COLO829 (cell line): ENCODE measurements around the gene MYO16.

ENCODE experiments used
- DNase-seq: peaks from one replicate; pipeline ENCODE4 v3.0.0; 2012; ENCODE audit warnings: low spot score

The MYO16 gene

DNA sequence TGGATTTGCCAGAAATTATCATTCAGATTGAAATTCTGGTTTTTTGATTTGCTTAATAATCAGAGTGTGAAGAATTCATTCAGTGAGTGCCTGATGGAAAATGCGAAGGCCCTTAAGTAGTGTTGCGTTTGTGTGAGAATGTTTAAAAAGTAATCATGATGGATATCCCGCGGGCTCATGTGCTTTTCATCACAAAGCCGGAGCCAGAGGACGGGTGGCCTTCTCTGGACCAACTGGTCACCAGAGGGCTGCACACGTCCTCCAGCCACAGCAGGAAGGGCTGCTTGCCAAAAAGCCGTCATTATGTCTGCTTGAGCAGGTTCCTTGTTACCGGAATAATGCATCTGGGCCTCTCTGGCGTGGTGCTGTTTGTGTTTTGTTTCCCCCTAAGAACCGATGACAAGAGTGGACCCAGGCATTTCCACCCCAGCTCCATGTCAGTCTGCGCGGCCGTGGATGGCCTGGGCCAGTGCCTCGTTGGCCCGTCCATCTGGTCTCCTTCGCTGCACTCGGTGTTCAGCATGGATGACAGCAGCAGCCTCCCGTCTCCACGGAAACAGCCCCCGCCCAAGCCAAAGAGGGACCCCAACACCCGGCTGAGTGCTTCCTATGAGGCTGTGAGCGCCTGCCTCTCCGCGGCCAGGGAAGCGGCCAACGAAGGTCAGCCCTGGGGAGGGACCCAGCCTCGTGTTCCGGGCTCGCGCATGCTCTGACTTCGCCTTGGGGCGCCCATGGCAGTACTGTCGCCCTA, 497.7 kb downstream of the MYO16 start:
- no peak for DNase-seq

DNA sequence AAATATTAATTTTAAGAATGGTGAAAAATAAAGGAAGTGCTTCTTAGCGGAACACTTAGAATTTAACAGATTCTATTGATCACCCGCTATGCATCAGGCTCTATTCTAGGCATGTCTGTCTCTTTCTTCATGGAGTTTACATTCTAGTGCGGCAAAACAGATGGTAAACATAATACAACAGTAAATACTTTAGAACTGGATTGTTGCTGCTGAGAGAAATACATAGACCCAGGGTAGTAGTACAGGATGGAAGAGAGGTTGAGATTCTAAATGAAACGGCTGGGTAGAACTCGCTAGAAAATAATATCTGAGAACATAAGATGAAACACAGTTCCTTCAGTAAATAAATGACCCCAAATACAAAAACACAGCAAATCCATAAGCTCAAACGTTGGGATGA, 498.7 kb downstream of the MYO16 start:
- DNase-seq = no peak

DNA sequence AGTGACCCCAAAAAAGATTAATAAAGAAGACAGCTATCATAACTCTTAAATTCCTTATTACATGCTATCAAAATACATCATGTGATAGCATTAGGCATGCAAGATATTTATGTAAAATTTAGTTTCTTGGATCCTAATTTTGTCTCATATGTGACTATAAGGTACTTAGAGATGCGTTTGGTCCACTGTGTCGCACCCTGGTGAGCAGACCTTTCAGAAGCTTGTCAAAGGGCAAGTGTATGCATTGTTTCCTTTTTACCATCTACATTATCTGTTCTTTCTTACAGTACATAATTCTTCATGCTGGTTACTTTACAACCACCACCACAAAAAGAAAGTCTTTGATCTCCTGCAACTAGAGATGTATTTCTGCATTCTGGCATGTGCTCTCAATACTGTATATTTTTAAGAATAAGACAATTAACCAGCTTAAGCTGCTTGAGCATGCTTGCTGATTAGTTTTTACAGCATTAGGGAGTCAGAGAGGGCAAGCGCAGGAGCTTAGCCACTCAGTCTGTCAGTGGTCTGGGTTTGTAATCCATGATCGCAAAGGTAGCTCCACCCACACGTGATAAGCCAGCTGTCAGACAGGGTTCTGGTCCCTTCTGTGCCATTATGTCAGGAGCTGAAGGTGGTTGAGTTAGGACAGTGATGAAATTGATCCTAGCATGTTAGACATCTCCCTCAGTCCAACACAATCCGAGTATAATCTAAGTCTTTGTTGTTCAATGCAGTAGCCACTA, 500.9 kb downstream of the MYO16 start:
- no peak for DNase-seq

DNA sequence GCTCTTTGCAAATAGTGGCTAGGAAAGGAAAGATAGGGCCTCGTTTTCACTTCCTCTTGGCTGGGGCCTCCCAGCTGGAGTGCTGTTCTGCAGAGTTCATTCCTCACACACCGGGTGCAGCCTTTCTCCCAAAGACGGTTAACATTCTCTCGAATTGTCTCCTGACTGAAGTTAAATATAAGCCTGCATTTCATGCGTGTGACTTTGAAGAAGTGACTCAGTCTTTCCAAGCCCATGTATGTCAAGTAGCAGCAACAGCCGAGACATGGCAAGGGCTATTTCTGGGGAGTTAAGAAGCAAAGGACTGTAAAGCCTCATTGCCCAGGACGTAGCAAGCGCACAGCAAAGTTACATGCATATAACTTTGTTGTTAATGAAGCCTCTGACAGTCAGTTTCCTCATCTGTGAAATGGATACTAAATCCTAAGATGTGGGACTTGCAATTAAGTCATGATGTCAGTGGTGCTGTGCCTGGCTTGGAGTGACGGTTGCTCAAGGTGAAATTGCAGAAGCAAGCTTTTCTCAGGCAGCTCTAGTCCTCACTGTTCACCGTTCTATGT, 502.4 kb downstream of the MYO16 start:
- no peak for DNase-seq

DNA sequence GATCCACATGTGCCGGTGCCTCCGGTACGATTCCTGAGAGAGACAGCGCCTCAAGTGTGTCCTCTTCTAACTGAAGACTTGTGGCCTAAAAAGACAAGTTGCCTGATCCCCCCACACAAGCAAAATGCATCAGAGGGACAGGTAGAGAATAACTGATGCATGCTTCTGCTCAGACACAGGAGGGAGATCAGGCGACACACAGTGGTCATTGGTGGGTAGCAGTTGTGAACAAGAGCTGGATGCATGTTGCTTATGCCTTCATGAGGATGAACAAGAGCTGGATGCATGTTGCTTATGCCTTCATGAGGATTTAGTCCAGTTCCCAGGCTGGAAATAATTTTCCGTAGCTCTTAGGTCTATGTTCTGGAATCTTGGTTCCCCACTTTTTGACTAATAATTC, 505.6 kb downstream of the MYO16 start:
- no peak for DNase-seq

DNA sequence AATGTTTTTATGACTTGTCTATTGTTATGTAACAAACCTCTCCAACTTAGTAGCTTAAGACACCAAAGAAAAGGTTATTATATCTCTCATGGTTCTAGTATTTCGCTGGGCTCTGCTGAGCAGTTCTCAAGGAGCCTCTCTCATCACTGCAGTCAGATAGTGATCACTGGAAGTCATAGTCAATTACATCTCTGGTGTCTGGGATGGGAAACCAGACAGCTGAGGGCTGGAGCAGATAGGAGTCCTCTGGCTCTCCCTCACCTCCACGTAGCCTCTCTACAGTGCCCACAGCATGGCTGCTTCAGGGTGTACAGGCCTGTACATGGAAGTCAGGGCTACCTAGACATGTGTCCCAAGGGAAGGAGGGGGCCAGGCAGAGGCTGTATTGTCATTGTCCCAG, 507.5 kb downstream of the MYO16 start:
- DNase-seq = no peak

DNA sequence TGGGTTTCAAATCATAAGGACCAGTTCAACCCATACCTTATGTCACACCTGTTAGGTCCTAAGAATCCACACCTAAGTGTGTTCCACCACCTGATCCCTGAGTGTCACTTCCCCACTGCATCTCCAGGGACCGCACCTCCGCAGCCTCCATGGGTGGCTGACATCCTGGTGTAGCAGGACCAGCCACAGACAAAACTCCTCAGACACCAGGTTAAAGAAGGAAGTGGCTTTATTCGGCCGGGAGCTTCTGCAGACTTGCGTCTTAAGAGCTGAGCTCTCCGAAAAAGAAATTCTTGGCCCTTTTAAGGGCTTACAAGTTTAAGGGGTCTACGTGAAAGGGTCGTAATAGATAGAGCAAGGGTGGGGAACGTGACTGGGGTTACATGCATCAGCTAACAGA, 509.9 kb downstream of the MYO16 start:
- DNase-seq = no peak

DNA sequence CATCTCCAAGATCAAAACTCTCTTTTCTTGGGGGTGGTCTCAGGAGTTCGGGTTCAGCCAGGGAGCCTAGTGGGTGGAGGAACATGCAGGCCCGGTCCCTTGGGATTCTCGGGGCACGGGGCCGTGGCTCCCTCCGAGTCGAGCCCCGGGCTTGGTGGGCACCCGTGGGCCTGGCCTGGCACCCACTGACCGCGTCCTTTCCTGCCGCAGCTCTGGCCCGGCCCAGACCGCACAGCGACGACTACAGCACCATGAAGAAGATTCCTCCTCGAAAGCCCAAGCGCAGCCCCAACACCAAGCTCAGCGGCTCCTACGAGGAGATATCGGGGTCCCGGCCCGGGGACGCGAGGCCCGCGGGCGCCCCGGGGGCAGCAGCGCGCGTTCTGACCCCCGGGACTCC, 510.6 kb downstream of the MYO16 start:
- no peak for DNase-seq

DNA sequence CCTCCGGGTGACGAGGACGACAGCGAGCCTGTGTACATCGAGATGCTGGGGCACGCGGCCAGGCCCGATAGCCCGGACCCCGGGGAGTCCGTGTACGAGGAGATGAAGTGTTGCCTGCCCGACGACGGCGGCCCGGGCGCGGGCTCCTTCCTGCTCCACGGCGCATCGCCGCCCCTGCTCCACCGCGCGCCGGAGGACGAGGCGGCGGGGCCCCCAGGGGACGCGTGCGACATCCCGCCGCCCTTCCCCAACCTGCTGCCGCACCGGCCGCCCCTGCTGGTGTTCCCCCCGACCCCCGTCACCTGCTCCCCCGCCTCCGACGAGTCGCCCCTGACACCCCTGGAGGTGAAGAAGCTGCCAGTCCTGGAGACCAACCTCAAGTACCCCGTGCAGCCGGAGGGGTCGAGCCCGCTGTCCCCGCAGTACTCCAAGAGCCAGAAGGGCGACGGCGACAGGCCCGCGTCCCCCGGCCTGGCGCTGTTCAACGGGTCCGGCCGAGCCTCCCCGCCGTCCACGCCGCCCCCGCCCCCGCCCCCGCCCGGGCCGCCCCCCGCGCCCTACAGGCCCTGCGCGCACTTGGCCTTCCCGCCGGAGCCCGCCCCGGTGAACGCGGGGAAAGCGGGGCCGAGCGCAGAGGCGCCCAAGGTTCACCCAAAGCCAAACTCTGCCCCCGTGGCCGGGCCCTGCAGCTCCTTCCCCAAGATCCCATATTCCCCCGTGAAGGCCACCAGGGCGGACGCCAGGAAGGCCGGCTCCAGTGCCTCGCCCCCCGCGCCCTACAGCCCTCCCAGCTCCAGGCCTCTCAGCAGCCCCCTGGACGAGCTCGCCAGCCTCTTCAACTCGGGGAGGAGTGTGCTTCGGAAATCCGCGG, 511.3 kb downstream of the MYO16 start:
- no peak for DNase-seq

DNA sequence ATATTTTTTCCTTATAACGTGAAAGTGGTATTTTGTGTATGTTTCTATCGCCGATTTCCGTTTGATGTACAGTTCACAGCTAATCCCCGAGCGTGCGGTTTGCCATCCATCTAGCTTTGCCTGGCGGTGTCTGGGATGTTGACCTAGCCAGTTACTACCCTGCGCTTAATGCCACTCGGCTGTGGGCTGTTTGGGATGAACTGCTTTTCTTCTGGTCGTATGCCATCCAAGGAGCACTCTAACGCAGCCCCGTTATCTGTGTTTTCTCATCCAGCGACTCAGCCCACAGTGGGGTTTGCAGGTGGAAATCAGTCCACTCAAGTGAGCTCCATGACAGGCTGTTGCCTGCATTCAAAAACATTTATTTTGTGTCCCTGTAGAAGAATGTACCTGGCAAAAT, 512.3 kb downstream of the MYO16 start:
- DNase-seq = no peak

DNA sequence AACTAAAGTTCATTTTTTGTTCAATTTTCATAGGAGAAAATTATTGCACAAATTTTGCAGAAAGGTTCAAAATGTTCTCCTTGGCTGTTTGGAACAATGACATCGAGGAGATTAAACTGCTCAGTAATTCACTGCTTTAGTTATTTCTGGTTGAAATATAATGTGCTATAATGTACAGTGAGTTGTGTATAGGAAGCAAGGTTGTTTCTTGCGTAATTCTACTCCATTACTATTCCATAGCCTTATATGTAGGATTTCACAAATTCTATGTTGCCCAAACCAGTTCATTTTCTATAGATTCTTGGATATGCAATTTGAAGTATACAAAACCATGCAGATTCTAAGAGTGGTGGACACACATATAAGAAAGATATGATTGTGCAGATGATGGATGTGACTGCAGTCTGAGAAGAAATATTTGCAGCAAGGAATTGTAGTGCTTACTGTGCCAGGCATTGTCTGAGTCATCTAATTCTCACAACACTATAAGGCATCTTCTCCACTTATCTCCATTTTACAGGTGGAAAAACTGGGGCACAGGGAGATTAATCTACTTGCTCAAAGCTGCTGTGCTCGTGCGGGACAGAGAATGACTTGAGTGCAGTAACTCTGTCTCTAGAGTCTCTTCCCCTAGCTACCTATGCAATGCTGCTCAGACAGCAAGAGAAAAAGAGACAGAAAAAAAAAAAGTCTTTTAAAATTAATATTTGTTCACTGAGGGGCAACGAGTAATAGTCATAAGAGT, 515.5 kb downstream of the MYO16 start:
- no peak for DNase-seq

DNA sequence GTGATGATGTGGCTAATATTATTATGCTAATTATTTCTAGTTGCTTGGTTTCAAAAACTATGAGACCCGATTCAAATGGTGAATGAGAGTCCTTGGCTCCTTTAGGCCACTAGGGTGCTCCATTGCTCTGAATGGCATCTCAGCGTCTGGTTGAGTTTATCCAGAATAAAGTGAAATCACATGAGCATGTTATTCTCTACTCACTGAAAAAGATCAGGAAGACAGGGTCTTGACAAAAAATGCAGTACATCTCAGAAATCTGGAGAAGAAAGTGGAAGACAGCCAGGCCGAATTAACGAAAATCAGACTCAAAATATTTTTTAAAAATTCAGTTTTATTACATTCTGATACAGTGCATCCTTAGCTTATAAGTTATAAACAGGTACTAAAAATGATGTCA, 516.2 kb downstream of the MYO16 start:
- peak; percentile 60 for DNase-seq

DNA sequence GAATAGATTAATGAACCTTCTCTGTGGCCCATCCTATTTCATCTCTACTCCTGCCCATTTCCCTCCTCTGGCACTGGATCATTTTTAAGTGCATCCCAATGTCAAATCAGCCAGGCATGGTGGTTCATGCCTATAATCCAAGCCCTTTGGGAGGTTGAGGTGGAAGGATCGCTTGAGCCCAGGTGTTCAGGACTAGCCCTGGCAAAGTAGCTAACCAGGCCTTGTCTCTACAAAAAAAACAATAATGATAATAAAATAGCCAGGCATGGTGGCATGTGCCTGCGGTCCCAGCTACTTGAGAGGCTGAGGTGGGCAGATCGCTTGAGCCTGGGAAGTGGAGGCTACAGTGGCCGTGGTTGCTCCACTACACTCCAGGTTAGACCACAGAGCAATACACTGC, 517.0 kb downstream of the MYO16 start:
- no peak for DNase-seq

DNA sequence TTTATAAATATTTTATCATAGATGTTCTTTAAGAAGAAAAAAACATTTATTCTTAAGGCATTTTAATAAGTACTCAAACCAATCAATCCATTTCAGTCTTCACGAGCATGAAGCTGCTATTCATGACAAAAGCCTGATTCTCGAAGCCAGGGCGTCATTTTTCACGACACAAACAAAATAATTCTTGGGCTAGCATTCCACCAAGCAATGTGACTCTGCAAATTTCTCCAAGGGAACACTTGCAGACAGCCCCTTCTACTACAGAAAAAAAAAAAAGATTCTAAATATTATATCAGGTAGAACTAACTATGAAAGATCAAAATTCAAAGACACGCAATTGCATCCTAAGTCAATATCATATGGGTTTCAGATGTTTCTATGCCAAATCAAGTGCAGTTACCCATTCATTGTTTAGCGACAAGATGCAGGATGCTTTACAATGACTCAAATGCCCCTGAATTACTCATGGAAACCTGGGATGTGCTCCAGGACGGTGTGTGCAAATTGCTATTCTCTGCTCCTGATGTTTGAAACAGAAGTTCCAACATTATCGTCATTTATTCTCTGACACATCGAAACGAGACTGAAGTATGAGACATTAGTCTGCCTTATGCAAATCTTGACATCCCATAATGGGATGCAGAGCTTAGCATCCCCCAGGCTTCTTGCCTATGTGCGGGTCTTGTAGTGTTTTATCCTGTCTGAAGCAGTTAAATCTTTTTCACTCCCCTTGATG, 517.7 kb downstream of the MYO16 start:
- no peak for DNase-seq

DNA sequence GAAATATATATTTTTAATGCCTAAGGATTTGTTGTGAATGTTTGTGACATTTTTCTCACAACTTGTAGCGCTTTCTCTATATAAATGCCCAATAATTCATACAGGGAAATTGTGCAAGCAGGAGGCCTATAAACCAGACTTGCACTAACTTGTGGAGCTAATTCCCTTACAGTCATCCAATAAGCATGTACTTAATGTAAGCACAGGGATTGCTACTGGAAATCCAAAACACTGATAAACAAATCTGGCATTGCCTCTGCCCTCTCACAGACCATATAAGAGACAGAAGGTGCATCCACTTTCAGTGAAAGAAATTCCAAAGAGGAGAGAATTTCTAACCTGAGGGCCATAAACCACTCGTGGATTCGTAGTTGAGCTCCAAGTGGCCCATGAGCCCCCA, 518.8 kb downstream of the MYO16 start:
- no peak for DNase-seq

DNA sequence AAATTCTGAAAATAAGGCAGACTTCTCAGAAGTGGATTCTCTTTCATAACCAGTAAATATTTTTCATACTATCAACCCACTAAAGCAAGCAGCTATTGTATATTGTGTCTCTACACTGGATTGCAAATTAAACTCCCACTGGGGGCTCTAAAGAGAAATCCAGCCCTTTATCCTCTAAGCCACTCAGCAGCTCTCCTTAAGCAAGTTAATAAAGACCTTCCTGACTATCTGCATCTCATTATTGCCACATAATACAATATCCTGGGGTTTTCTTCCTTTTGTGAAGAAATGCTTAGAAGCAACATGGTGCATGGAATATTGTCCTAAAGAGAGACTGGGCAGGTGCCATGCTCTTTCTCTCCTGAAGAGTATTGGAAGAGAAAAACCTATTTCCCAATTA, 521.3 kb downstream of the MYO16 start:
- no peak for DNase-seq

DNA sequence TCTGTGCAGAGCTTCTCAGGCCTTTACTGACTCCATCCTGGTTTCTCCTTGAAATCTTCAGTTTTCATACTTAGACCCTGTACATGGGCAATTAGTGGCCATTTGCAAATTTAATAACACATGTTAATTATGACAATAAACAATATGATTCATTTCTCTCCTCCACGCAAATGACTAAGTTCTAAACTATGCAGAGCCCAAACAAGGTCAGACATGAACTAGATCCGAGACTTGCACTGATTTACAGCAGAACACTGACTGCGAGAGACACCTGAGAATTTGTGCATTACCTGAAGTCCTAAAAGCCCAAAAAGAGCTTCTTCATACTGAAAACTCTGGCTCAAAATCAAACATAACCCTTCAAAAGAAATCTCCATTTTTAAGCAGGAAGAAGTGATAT, 521.8 kb downstream of the MYO16 start:
- no peak for DNase-seq

DNA sequence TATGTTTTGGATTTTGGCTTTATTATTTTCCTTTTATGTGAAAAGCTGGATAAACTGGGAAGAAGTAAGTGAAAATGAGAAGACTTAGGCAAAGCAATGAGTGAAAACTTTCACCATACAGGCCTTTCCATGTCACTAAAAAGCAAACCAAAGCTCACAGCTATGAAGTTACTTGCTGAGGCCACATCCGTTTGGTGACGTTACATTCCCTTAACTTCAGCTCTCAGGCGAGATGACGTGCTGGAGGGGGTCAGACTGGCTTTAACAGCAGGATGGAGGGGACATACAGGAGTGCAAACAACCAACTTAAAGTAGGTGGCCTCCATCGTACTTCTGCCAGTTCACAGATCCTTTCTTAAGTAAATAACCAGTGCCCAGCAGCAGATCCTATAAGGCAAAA, 522.3 kb downstream of the MYO16 start:
- DNase-seq = no peak

DNA sequence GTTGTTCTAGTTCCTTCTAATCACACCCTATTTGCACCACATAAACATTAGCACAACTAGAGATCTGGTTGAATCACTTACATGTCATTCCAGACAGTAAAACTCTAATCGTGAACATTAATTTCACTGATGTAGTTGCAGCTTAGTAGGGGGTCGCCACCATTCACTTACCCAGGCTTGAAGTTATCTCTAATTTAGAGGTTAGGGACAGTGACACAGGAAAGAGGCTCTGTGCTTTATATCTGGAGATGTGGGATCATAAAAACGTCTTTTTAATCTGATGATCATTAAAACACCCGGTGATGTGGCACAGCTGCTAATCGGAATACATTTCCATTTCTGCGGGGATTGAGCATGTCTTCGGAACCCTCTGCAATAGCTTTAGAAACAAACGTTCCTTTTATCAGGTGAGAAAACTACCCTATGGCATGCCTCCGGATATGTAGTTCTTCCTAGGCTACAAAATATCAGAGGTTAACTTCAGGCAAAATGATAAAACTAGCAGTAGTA, 523.0 kb downstream of the MYO16 start:
- DNase-seq = no peak

DNA sequence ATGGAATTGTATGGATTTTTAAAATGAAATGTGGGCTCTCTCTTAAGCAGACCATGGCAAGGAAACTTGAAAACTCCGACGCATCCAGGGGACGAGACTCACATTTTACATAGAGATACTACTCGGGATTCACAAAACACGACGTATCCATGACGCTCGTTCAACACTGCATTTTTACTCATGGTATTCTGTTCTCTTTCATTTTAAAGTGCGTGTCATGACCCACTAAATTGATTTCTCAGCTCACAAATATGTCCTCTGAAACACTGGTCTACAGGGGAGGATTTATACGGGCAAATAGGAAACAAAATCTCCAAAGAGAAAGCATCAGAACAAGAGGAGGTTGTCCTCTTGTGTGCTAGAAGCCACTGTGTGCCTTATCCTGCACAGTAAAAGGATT, 523.5 kb downstream of the MYO16 start:
- DNase-seq = no peak

DNA sequence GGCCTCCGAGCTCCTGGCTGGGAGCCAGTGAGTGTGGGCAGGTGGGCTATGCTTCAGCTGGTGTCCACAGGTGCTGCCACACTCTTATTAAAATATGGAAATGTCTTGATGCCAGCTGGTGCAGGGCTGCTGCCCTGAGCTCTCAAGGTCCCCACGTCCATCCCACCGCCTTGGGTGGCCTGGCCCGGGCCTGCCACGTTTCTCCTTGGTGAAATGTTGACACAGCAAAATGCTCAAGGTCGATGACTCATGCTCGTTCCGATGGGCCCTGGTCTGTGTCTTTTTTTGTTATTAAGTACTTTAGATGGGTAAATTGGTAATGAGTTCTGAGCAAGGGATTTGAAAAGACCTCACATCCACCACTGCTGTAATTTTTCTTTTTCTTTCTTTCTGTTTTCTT, 524.7 kb downstream of the MYO16 start:
- DNase-seq = no peak
